GM23338 (cell line): ENCODE results near the gene NUAK2. TPM values are rescaled to one million over a fixed set of nuclear protein-coding genes. Genes with fewer than 3 reads are reported as not detected.

Experiments
- ATAC-seq: fragments of 200-7000 bp; cut with Tn5 transposase; 3 replicates; pipeline ENCODE4 v1.9.1; 2020
- DNase-seq: peaks from one replicate; pipeline ENCODE4 v3.0.0-alpha.2; 2015; ENCODE audit warnings: low spot score
- H2AFZ ChIP-seq: fragments of 200-600 bp; sonication (generic); 2 replicates; pipeline ENCODE4 v1.8.0; 2016; ENCODE audit warnings: antibody characterized with exemption, mild to moderate bottlenecking, moderate library complexity
- H3F3A ChIP-seq: fragments of 200-600 bp; sonication (generic); replicated peaks from 2 replicates; pipeline ENCODE4 v1.8.0; 2017; ENCODE audit warnings: antibody characterized with exemption, mixed run types, low read depth
- H3K27ac ChIP-seq: fragments of 200-600 bp; sonication (generic); 2 replicates; pipeline ENCODE4 v1.6.1; 2016; ENCODE audit warnings: low read depth
- H3K27me3 ChIP-seq: fragments of 200-600 bp; sonication (generic); 2 replicates; pipeline ENCODE4 v1.8.0; 2016; ENCODE audit warnings: mild to moderate bottlenecking, mixed run types, moderate library complexity; ENCODE audit not compliant: insufficient read depth
- H3K36me3 ChIP-seq: fragments of 200-600 bp; sonication (generic); 2 replicates; pipeline ENCODE4 v1.8.0; 2016; ENCODE audit warnings: mild to moderate bottlenecking; ENCODE audit not compliant: insufficient read depth
- H3K4me1 ChIP-seq: fragments of 200-600 bp; sonication (generic); 2 replicates; pipeline ENCODE4 v1.8.0; 2016; ENCODE audit warnings: mild to moderate bottlenecking, moderate library complexity; ENCODE audit not compliant: insufficient read depth
- H3K4me2 ChIP-seq: fragments of 200-600 bp; sonication (generic); 2 replicates; pipeline ENCODE4 v1.7.1; 2017; ENCODE audit warnings: mixed run types
- H3K4me3 ChIP-seq: fragments of 200-600 bp; sonication (generic); 2 replicates; pipeline ENCODE4 v1.6.1; 2016; ENCODE audit warnings: mixed run types
- H3K79me2 ChIP-seq: fragments of 200-600 bp; sonication (generic); replicated peaks from 2 replicates; pipeline ENCODE4 v1.8.0; 2017; ENCODE audit warnings: mild to moderate bottlenecking; ENCODE audit not compliant: insufficient read depth
- H3K9me2 ChIP-seq: fragments of 200-600 bp; sonication (generic); 2 replicates; pipeline ENCODE4 v1.8.0; 2017; ENCODE audit not compliant: insufficient read depth
- H4K20me1 ChIP-seq: fragments of 200-600 bp; sonication (generic); replicated peaks from 2 replicates; pipeline ENCODE4 v1.8.0; 2017; ENCODE audit warnings: mild to moderate bottlenecking; ENCODE audit not compliant: insufficient read depth
- H3K27ac Mint-ChIP-seq: 2 replicates; pipeline ENCODE4 v1.8.0; 2020; ENCODE audit warnings: inconsistent platforms, mild to moderate bottlenecking, moderate library complexity, mixed read lengths
- H3K27me3 Mint-ChIP-seq: 3 replicates; pipeline ENCODE4 v1.8.0; 2022; ENCODE audit warnings: low read depth, mild to moderate bottlenecking, moderate library complexity, mixed read lengths, inconsistent platforms; ENCODE audit not compliant: insufficient read depth, poor library complexity
- H3K36me3 Mint-ChIP-seq: 3 replicates; pipeline ENCODE4 v1.8.0; 2021; ENCODE audit warnings: low read depth, mild to moderate bottlenecking, inconsistent platforms, moderate library complexity, mixed read lengths
- H3K4me1 Mint-ChIP-seq: 3 replicates; pipeline ENCODE4 v1.8.0; 2020; ENCODE audit warnings: mild to moderate bottlenecking, inconsistent platforms, mixed read lengths
- H3K4me3 Mint-ChIP-seq: 3 replicates; pipeline ENCODE4 v1.8.0; 2021; ENCODE audit warnings: moderate library complexity, mild to moderate bottlenecking, inconsistent platforms, mixed read lengths
- H3K9me3 Mint-ChIP-seq: 3 replicates; pipeline ENCODE4 v1.8.0; 2020; ENCODE audit warnings: moderate library complexity, mild to moderate bottlenecking, inconsistent platforms, mixed read lengths
- CREB1 ChIP-seq: fragments of 250-450 bp; sonication (Bioruptor Pico); IDR thresholded peaks from 2 replicates; pipeline ENCODE4 v1.5.0; 2020; ENCODE audit warnings: low read depth, mild to moderate bottlenecking, moderate library complexity
- EZH2 ChIP-seq: fragments of 200-600 bp; sonication (generic); IDR thresholded peaks from one replicate; pipeline ENCODE4 v1.8.0; 2017; ENCODE audit warnings: antibody characterized with exemption, mild to moderate bottlenecking, low read depth; ENCODE audit not compliant: unreplicated experiment
- NANOG ChIP-seq: IDR thresholded peaks from 2 replicates; pipeline ENCODE4 v1.6.1; 2016; ENCODE audit warnings: antibody characterized with exemption, borderline replicate concordance
- ZNF114 ChIP-seq: fragments of 250-450 bp; sonication (Bioruptor Pico); IDR thresholded peaks from 2 replicates; pipeline ENCODE4 v1.5.0; 2020; ENCODE audit warnings: mild to moderate bottlenecking, moderate library complexity
- ZNF331 ChIP-seq: fragments of 250-450 bp; sonication (Bioruptor Pico); IDR thresholded peaks from 2 replicates; pipeline ENCODE4 v1.5.0; 2020; ENCODE audit warnings: low read depth, mild to moderate bottlenecking, moderate library complexity
- polyA plus RNA-seq: library from polyadenylated mRNA; unstranded; fragments of >200 nt; fragmentation: Nextera tagmentation; extraction: Ambion mirVana; gene quantifications from 2 replicates; pipeline ENCODE4 v1.2.1, GENCODE V29; 2016
- total RNA-seq: library from RNA; depleted of rRNA; stranded (reverse); fragments of >200 nt; shearing (Covaris generic); gene quantifications from 2 replicates; pipeline ENCODE4 v1.2.3, GENCODE V29; 2014
- TF ChIP-seq, protein P1 (sequence below): IDR thresholded peaks from one replicate; pipeline ENCODE4 v1.6.1; 2018; ENCODE audit warnings: antibody characterized with exemption; ENCODE audit not compliant: unreplicated experiment
- TF ChIP-seq, protein P2 (sequence below), 2 experiments: fragments of 200-600 bp in 1 of 2; sonication (generic) in 1 of 2; conservative IDR thresholded peaks; 2 replicates each; pipeline versions ENCODE4 v1.5.1 to v1.6.1; 2016 to 2017; ENCODE audit warnings: antibody characterized with exemption in 2 of 2, low read depth in 2 of 2, mild to moderate bottlenecking in 2 of 2, moderate library complexity in 1 of 2
- TF ChIP-seq, protein P3 (sequence below): fragments of 250-450 bp; sonication (Bioruptor Pico); IDR thresholded peaks from 2 replicates; pipeline ENCODE4 v1.5.0; 2020; ENCODE audit warnings: mild to moderate bottlenecking, moderate library complexity

Gene NUAK2
- total and polyA plus RNA-seq, 2 experiments from 2014 or later: 7.8 to 15.3 TPM

DNA sequence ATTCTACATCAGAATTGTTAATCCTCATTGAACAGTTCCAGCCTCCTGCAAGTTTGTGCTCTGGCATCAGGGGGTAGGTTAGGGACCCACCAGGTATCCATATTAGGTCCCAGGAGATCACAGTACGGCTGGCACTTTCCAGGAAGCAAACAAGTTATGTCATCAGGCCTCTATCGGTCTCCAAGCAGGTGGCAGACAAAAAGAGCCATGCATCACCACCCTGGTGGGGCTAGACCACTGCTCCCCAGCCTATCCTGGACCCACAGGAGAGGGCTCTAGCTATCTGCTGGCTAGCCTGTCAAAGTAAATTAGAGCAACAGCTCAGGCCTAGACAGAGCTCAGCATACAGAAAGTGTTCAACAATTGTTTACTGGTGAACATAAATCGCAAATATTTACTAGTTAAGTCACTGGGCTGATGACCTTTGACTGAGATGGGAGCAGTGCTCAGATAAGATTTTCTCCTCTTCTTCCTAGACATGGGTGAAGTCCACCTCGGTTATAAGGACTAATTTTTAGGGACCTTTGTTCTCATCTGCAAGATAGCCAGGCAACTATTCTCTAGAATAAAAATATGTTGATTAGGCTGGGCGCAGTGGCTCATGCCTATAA, 6.4 kb downstream of the NUAK2 start:
- Histone ChIP-seq H3K27ac (peak overlapping the region; percentile 97; the same call in 1 of the 2 replicates), H2AFZ (no peak overlapping the region), H3K79me2 (peaks cover 87% of the 10 kb centered on the region), H4K20me1 (peaks cover 16% of the 10 kb centered on the region; the same call in 1 of the 2 replicates), H3K4me1 (peaks cover 71% of the 10 kb centered on the region), H3K4me2 (peak overlapping the region; percentile 61; the same call in 1 of the 2 replicates), H3K4me3 (no peak overlapping the region), H3K36me3 (peaks cover 13% of the 10 kb centered on the region), H3K27me3 (no peaks in the 10 kb centered on the region), H3F3A (peaks cover 10% of the 10 kb centered on the region), H3K9me2 (no peaks in the 10 kb centered on the region)
- peaks cover 31% of the 10 kb centered on the region for H3K36me3 Mint-ChIP-seq
- TF ChIP-seq, protein P1, sequence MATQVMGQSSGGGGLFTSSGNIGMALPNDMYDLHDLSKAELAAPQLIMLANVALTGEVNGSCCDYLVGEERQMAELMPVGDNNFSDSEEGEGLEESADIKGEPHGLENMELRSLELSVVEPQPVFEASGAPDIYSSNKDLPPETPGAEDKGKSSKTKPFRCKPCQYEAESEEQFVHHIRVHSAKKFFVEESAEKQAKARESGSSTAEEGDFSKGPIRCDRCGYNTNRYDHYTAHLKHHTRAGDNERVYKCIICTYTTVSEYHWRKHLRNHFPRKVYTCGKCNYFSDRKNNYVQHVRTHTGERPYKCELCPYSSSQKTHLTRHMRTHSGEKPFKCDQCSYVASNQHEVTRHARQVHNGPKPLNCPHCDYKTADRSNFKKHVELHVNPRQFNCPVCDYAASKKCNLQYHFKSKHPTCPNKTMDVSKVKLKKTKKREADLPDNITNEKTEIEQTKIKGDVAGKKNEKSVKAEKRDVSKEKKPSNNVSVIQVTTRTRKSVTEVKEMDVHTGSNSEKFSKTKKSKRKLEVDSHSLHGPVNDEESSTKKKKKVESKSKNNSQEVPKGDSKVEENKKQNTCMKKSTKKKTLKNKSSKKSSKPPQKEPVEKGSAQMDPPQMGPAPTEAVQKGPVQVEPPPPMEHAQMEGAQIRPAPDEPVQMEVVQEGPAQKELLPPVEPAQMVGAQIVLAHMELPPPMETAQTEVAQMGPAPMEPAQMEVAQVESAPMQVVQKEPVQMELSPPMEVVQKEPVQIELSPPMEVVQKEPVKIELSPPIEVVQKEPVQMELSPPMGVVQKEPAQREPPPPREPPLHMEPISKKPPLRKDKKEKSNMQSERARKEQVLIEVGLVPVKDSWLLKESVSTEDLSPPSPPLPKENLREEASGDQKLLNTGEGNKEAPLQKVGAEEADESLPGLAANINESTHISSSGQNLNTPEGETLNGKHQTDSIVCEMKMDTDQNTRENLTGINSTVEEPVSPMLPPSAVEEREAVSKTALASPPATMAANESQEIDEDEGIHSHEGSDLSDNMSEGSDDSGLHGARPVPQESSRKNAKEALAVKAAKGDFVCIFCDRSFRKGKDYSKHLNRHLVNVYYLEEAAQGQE: no peak
- peaks cover 84% of the 10 kb centered on the region for H3K4me1 Mint-ChIP-seq
- H3K27me3 Mint-ChIP-seq: peaks cover 15% of the 10 kb centered on the region
- no peak overlapping the region for H3K4me3 Mint-ChIP-seq
- DNase-seq (no peak), ATAC-seq (no peak)
- no peaks in the 10 kb centered on the region for H3K9me3 Mint-ChIP-seq
- H3K27ac Mint-ChIP-seq: no peak overlapping the region

DNA sequence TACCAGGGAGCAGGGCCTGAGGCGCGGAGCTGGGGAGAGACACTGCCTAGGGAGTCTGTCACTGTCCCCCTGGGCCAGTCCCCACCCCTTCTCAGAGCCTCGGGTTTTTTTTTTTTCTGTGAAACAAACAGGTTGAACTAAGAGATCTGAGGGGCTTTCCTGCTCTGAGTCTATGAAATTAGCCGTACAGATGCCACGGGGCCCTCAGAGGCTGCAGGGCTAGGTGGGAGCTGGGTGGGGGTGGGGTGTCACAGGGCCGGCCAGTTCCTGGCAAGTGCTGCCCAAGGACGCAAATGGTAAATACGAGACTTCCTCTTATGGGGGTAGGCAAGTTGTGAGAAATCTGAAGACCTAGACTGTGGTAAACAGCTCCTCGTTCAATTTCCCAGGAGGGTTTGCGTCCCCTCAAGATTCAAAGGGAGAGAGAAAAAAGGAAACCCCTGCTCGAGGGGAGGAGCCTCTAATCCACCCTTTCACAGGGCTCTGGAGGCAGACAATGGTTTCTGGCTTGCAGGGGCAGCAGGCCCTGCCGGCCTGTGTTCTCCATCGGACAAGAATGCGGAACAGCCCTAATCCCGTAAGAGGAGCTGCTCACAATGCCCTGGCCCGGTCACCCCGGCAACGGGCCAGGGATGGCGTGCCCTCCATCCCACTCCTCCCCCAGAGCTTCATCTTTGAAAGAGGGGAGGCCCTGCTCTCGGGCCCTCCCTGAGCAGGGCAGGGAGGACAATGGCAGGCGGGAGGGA, 7.8 kb downstream of the NUAK2 start:
- peak overlapping the region; percentile 97 for H3K27ac Mint-ChIP-seq
- H3K36me3 Mint-ChIP-seq: peaks cover 34% of the 10 kb centered on the region
- Histone ChIP-seq H3K27me3 (no peaks in the 10 kb centered on the region), H3K4me1 (peaks cover 58% of the 10 kb centered on the region), H3K9me2 (no peaks in the 10 kb centered on the region), H3K79me2 (peaks cover 73% of the 10 kb centered on the region), H3K36me3 (peaks cover 13% of the 10 kb centered on the region), H4K20me1 (peaks cover 10% of the 10 kb centered on the region; the same call in 1 of the 2 replicates), H3K4me2 (peak overlapping the region; percentile 68), H3K4me3 (peak overlapping the region; percentile 27), H2AFZ (no peak overlapping the region), H3F3A (peaks cover 10% of the 10 kb centered on the region), H3K27ac (peak overlapping the region; percentile 97)
- H3K9me3 Mint-ChIP-seq: no peaks in the 10 kb centered on the region
- ATAC-seq: peak; percentile 91
- peak overlapping the region; percentile 68 for H3K4me3 Mint-ChIP-seq
- DNase-seq: peak; percentile 96
- peaks cover 72% of the 10 kb centered on the region for H3K4me1 Mint-ChIP-seq
- H3K27me3 Mint-ChIP-seq: peaks cover 12% of the 10 kb centered on the region
- TF ChIP-seq, protein P2, sequence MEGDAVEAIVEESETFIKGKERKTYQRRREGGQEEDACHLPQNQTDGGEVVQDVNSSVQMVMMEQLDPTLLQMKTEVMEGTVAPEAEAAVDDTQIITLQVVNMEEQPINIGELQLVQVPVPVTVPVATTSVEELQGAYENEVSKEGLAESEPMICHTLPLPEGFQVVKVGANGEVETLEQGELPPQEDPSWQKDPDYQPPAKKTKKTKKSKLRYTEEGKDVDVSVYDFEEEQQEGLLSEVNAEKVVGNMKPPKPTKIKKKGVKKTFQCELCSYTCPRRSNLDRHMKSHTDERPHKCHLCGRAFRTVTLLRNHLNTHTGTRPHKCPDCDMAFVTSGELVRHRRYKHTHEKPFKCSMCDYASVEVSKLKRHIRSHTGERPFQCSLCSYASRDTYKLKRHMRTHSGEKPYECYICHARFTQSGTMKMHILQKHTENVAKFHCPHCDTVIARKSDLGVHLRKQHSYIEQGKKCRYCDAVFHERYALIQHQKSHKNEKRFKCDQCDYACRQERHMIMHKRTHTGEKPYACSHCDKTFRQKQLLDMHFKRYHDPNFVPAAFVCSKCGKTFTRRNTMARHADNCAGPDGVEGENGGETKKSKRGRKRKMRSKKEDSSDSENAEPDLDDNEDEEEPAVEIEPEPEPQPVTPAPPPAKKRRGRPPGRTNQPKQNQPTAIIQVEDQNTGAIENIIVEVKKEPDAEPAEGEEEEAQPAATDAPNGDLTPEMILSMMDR (conservative IDR thresholded peaks at IDR 0.05; ENCODE audit: low read depth in 2 of 2): no peak
- TF ChIP-seq ZNF331 (CRISPR knock-in tag) (no peak), NANOG (no peak), EZH2 (no peak), ZNF114 (CRISPR knock-in tag) (no peak), CREB1 (CRISPR knock-in tag) (no peak)
- TF ChIP-seq, protein P3, sequence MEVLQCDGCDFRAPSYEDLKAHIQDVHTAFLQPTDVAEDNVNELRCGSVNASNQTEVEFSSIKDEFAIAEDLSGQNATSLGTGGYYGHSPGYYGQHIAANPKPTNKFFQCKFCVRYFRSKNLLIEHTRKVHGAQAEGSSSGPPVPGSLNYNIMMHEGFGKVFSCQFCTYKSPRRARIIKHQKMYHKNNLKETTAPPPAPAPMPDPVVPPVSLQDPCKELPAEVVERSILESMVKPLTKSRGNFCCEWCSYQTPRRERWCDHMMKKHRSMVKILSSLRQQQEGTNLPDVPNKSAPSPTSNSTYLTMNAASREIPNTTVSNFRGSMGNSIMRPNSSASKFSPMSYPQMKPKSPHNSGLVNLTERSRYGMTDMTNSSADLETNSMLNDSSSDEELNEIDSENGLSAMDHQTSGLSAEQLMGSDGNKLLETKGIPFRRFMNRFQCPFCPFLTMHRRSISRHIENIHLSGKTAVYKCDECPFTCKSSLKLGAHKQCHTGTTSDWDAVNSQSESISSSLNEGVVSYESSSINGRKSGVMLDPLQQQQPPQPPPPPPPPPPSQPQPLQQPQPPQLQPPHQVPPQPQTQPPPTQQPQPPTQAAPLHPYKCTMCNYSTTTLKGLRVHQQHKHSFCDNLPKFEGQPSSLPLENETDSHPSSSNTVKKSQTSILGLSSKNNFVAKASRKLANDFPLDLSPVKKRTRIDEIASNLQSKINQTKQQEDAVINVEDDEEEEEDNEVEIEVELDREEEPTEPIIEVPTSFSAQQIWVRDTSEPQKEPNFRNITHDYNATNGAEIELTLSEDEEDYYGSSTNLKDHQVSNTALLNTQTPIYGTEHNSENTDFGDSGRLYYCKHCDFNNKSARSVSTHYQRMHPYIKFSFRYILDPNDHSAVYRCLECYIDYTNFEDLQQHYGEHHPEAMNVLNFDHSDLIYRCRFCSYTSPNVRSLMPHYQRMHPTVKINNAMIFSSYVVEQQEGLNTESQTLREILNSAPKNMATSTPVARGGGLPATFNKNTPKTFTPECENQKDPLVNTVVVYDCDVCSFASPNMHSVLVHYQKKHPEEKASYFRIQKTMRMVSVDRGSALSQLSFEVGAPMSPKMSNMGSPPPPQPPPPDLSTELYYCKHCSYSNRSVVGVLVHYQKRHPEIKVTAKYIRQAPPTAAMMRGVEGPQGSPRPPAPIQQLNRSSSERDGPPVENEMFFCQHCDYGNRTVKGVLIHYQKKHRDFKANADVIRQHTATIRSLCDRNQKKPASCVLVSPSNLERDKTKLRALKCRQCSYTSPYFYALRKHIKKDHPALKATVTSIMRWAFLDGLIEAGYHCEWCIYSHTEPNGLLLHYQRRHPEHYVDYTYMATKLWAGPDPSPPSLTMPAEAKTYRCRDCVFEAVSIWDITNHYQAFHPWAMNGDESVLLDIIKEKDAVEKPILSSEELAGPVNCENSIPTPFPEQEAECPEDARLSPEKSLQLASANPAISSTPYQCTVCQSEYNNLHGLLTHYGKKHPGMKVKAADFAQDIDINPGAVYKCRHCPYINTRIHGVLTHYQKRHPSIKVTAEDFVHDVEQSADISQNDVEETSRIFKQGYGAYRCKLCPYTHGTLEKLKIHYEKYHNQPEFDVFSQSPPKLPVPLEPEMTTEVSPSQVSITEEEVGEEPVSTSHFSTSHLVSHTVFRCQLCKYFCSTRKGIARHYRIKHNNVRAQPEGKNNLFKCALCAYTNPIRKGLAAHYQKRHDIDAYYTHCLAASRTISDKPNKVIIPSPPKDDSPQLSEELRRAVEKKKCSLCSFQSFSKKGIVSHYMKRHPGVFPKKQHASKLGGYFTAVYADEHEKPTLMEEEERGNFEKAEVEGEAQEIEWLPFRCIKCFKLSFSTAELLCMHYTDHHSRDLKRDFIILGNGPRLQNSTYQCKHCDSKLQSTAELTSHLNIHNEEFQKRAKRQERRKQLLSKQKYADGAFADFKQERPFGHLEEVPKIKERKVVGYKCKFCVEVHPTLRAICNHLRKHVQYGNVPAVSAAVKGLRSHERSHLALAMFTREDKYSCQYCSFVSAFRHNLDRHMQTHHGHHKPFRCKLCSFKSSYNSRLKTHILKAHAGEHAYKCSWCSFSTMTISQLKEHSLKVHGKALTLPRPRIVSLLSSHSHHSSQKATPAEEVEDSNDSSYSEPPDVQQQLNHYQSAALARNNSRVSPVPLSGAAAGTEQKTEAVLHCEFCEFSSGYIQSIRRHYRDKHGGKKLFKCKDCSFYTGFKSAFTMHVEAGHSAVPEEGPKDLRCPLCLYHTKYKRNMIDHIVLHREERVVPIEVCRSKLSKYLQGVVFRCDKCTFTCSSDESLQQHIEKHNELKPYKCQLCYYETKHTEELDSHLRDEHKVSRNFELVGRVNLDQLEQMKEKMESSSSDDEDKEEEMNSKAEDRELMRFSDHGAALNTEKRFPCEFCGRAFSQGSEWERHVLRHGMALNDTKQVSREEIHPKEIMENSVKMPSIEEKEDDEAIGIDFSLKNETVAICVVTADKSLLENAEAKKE (CRISPR knock-in tag): no peak
